AG04450 (cell line): ENCODE measurements around the gene CEP68. TPM values are rescaled to one million over a fixed set of nuclear protein-coding genes. Genes with fewer than 3 reads are reported as not detected.

Source experiments
- CTCF ChIA-PET: fragments of 300-600, 350-600 bp; formaldehyde crosslinking; extraction: SDS; loops from one replicate; lab custom pipeline; 2022; ENCODE audit warnings: antibody characterized with exemption, inconsistent platforms; lab: Charles Lee
- POLR2A ChIA-PET: fragments of 350-600 bp; formaldehyde crosslinking; extraction: SDS; loops from one replicate; lab custom pipeline; 2021; ENCODE audit warnings: antibody characterized with exemption, inconsistent platforms; lab: Yijun Ruan, JAX
- DNase-seq: peaks from one replicate; pipeline ENCODE4 v3.0.0-alpha.2; 2011; ENCODE audit warnings: low read depth, low spot score
- H3K27ac ChIP-seq: one replicate; pipeline ENCODE4 v1.5.1; 2012; ENCODE audit warnings: low read depth, low read length, control low read depth
- H3K27me3 ChIP-seq: one replicate; pipeline ENCODE4 v1.6.0; 2012; ENCODE audit warnings: low read length; ENCODE audit not compliant: control insufficient read depth, insufficient read depth
- H3K4me3 ChIP-seq: 2 replicates; pipeline ENCODE4 v1.5.1; 2011; ENCODE audit warnings: mild to moderate bottlenecking, low read depth, low read length, control low read depth
- H3K9me3 ChIP-seq: 2 replicates; pipeline ENCODE4 v1.5.1; 2012; ENCODE audit warnings: low read length; ENCODE audit not compliant: control insufficient read depth, insufficient read depth
- CTCF ChIP-seq: IDR thresholded peaks from 2 replicates; pipeline ENCODE4 v1.5.1; 2011; ENCODE audit warnings: low read depth, low read length, control low read depth, inconsistent platforms
- polyA plus RNA-seq: library from polyadenylated mRNA; depleted of rRNA; stranded (reverse); fragments of >200 nt; gene quantifications from 2 replicates; pipeline ENCODE4 v1.2.3, GENCODE V29; 2011

CEP68 gene
- polyA plus RNA-seq, 1 experiment, result 7.3 TPM

GRCh38 chr2:65108780-65109179 is 52.6 kb downstream of the CEP68 start:
- ChIA-PET CTCF (no interaction called here), POLR2A (interaction anchor here (0.7 kb wide), 1 partner anchor 70 kb away, joined by 3 read pairs; no protein-coding TSS in a partner anchor)
- TF ChIP-seq CTCF, result no peak
- Histone ChIP-seq H3K27ac (no peak overlapping the region), H3K9me3 (no peaks in the 10 kb centered on the region), H3K4me3 (no peak overlapping the region), H3K27me3 (no peaks in the 10 kb centered on the region)
- DNase-seq, result no peak

GRCh38 chr2:65112633-65113032 is 56.4 kb downstream of the CEP68 start:
- POLR2A ChIA-PET, result no interaction called here
- H3K4me3 ChIP-seq, result no peak overlapping the region
- no peak overlapping the region for H3K27ac ChIP-seq
- no peak for DNase-seq
- H3K27me3 ChIP-seq, result no peaks in the 10 kb centered on the region
- no peak for TF ChIP-seq CTCF
- H3K9me3 ChIP-seq, result no peaks in the 10 kb centered on the region
- CTCF ChIA-PET, result interaction anchor here (0.8 to 2.7 kb wide), 5 partner anchors 14 to 153 kb away, joined by 3 to 10 read pairs (median 3); partner anchors contain the start of gene RAB1A

- Histone ChIP-seq H3K4me3 (no peak overlapping the region), H3K9me3 (no peaks in the 10 kb centered on the region), H3K27me3 (no peaks in the 10 kb centered on the region), H3K27ac (no peak overlapping the region)
- no peak for DNase-seq
- no peak for TF ChIP-seq CTCF
- ChIA-PET CTCF (interaction anchor here (1.1 to 2.7 kb wide), 3 partner anchors 10 to 74 kb away, joined by 4 to 10 read pairs (median 4); partner anchors contain the start of gene RAB1A), POLR2A (no interaction called here)
Measured at GRCh38 chr2:65113229-65113628, 57.0 kb downstream of the CEP68 start.

- no peak for TF ChIP-seq CTCF
- Histone ChIP-seq H3K27me3 (no peaks in the 10 kb centered on the region), H3K4me3 (no peak overlapping the region), H3K9me3 (no peaks in the 10 kb centered on the region), H3K27ac (no peak overlapping the region)
- no peak for DNase-seq
- ChIA-PET CTCF (interaction anchor here (1.1 to 2.7 kb wide), 3 partner anchors 9 to 74 kb away, joined by 4 to 10 read pairs (median 4); partner anchors contain the start of gene RAB1A), POLR2A (no interaction called here)
Measured at GRCh38 chr2:65113816-65114215, 57.6 kb downstream of the CEP68 start.

GRCh38 chr2:65114921-65115320 is 58.7 kb downstream of the CEP68 start:
- no peak for TF ChIP-seq CTCF
- ChIA-PET POLR2A (interaction anchor here (0.7 kb wide), 1 partner anchor 15 kb away, joined by 3 read pairs; the partner anchor contains the start of gene RAB1A), CTCF (interaction anchor here (1.2 kb wide), 1 partner anchor 26 kb away, joined by 3 read pairs; no protein-coding TSS in a partner anchor)
- H3K27ac ChIP-seq, result no peak overlapping the region
- no peaks in the 10 kb centered on the region for H3K27me3 ChIP-seq
- no peaks in the 10 kb centered on the region for H3K9me3 ChIP-seq
- H3K4me3 ChIP-seq, result no peak overlapping the region
- DNase-seq, result no peak
